Measurements from ENCODE around the gene CFAP97. TPM values are rescaled to one million over a fixed set of nuclear protein-coding genes. Genes with fewer than 3 reads are reported as not detected.
"Not testable (repeated sequence)": the region's sequence is repeated elsewhere in the genome, so short reads cannot be mapped to it uniquely, and the experiment has no call there.

CFAP97 gene
- total and polyA plus RNA-seq, 11 donors = 2.0 to 22.7 (median 12.4) TPM

DNA sequence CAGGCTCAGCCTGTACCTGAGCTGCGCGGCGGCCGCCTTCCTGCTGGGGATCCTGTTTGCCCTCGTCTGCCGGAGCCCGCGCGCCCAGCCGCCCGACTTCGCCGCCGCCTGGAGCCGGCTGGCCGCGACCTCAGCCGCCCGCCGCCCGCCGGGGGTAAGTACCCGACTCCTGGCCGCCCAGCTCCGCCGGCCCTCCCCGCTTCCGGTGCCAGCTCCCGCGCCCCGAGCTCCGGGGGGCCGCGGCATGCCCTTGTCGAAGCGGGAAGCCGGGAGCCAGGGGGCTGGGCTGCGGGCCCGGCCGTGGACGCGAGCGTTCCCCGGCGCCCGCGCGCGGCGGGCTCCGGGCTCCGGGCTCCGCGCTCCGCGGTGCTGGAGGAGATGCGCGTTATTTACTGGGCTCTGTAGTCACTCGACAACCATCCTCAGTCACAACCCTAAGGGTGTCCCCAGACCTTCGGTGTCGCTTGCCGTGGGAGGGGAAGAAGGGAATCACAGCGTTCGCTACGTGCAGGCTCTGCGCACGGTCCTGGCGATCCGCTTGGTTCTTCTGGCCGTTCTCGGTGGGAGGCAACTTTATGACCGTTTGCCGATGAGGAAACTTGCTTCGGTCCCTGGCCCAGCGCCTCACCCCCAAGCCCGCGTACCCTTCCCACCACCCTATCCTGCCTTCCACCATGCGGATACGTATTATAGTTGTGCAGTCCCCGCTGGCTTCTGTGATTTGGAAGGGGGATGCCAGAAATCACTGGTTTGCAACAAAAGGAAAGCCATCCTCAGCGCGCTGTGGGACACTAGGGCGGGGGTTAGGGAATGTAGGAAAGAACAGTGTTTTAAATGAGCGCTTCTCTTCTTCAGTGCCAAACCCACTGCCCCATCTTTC lies 6.5 kb upstream of the CFAP97 start:
- TF ChIP-seq, protein P1, sequence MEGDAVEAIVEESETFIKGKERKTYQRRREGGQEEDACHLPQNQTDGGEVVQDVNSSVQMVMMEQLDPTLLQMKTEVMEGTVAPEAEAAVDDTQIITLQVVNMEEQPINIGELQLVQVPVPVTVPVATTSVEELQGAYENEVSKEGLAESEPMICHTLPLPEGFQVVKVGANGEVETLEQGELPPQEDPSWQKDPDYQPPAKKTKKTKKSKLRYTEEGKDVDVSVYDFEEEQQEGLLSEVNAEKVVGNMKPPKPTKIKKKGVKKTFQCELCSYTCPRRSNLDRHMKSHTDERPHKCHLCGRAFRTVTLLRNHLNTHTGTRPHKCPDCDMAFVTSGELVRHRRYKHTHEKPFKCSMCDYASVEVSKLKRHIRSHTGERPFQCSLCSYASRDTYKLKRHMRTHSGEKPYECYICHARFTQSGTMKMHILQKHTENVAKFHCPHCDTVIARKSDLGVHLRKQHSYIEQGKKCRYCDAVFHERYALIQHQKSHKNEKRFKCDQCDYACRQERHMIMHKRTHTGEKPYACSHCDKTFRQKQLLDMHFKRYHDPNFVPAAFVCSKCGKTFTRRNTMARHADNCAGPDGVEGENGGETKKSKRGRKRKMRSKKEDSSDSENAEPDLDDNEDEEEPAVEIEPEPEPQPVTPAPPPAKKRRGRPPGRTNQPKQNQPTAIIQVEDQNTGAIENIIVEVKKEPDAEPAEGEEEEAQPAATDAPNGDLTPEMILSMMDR (IDR thresholded peaks at IDR 0.05) = peak in 1 of 12 donors; percentile 7
- TF ChIP-seq POLR2A (IDR thresholded peaks at IDR 0.05) = peak in 1 of 2 donors; percentile 32

DNA sequence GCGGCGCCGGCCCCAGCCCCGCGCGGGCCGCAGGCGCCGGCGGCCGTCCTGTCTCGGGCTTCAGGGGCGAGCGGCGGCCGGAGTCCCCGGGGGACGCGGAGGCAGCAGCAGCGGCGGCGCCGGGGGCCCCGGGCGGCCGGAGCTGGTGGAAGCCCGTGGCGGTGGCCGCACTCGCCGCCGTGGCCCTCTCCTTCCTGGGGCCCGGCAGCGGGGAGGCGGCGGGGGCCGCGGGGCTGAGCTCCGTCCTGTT lies 6.0 kb upstream of the CFAP97 start:
- WGBS, 4 donors = 0 to 2% (median 0%) methylated on average over 11 to 39 of the region's 39 CpGs; no CpG with 5 or more reads in 1 of the 4 donors
- intact Hi-C loops (cut with DNase I) = loop anchor here (2.0 to 10.0 kb wide), 10 partner anchors 38 to 825 kb away; partner anchors contain the start of genes LRP2BP (in 8 of the 10) and ANKRD37 (in 7 of the 10)

More for the DNA sequence above, 6.5 kb upstream of the CFAP97 start:
- H3K36me3 ChIP-seq = no peaks in the 10 kb centered on the region
- no peaks in the 10 kb centered on the region for H3K9me3 ChIP-seq
- H3K4me3 ChIP-seq = peak overlapping the region; percentile 58 to 83 (median 70)
- peak; percentile 52 to 69 (median 57) for DNase-seq
- intact Hi-C loops (cut with DNase I) = loop anchor here in 8 of 10 donors (2.0 to 10.0 kb wide), 9 partner anchors 37 to 384 kb away; partner anchors contain the start of genes LRP2BP (in 5 of the 8) and ANKRD37 (in 4 of the 8)
- ATAC-seq = peak; percentile 12 to 53 (median 50)
- peaks cover 0 to 31% (median 16%) of the 10 kb centered on the region in 12 donors for H3K4me1 ChIP-seq
- 1% methylated on average over 32 to 84 of the region's 84 CpGs for WGBS, 4 donors
- H3K27me3 ChIP-seq = peaks cover 0 to 7% (median 0%) of the 10 kb centered on the region in 9 donors
- H3K27ac ChIP-seq = peak overlapping the region; percentile 76 to 92 (median 86)

DNA sequence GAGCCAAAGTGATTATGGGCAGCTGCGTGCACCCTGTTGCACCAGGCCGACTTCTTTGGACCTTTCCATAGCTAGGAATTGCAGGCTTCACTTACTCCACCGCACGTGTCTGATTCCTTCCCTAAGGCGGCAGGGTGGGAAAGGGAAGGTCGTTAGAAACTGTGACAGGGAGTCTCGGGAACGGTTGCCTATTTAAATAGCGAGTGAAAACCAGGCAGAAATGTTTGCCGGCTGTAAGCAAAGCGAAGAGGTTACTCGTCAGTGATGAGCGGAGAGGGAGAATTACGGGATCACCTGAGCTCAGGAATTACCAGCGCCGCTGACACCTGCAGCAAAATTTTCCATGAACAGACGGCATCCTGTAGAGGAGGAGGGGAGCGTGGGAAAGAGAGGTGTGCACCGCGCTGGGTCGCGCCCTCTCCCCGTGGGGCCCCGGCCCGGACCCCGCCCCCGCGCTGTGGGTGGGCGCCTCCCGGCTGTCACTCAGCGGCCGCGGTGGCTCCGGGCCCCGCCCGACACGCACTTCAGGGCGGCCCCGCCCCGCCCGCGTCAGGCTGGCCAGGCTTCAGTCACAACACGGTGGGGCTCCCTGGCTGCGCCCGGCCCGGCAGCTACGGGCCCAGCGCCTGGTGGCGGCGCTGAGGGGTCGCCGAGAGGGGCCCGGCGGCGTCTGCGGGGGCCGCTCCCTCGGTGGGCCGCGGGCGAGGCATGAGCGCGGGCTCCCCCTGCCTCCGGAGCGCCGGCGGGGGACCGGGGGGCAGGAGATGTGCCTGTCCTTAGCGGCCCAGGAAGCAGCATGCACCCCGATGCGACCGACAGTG lies 5.4 kb upstream of the CFAP97 start, which contains the start of gene SNX25:
SNX25 (plus strand) TSS at position 568 of the 821 bp plus-strand sequence; CDS start at position 797, 229 bp downstream.
- intact Hi-C loops (cut with DNase I) = loop anchor here in 5 of 10 donors (5.0 to 10.0 kb wide), 4 partner anchors 186 to 826 kb away; partner anchors contain the start of genes ANKRD37 (in 3 of the 5) and LRP2BP (in 3 of the 5)
- WGBS, 4 donors = 0 to 1% (median 1%) methylated on average over 31 to 72 of the region's 72 CpGs
- DNase-seq = peak; percentile 89 to 93 (median 91)
- peak within 1 kb of the TSS; percentile 58 to 83 (median 70) for H3K4me3 ChIP-seq
- TF ChIP-seq POLR2A (IDR thresholded peaks at IDR 0.05) = peak; percentile 76 to 93
- TF ChIP-seq, protein P1 (IDR thresholded peaks at IDR 0.05) = peak in 6 of 12 donors; percentile 18 to 44 (median 30)
- ATAC-seq = peak; percentile 88 to 97 (median 96)
- peaks cover 0 to 7% (median 0%) of the 10 kb centered on the region in 9 donors for H3K27me3 ChIP-seq
- H3K36me3 ChIP-seq = no peaks in the 10 kb centered on the region
- H3K4me1 ChIP-seq = peaks cover 4 to 42% (median 26%) of the 10 kb centered on the region in 12 donors
- H3K9me3 ChIP-seq = no peaks in the 10 kb centered on the region
- peak within 1 kb of the TSS; percentile 76 to 92 (median 86) for H3K27ac ChIP-seq

More for the DNA sequence above, 6.0 kb upstream of the CFAP97 start:
- H3K9me3 ChIP-seq, H3K27me3 ChIP-seq, H3K36me3 ChIP-seq, DNase-seq: not testable (repeated sequence)
- Histone ChIP-seq H3K27ac (peak overlapping the region; percentile 76 to 92 (median 86)), H3K4me3 (peak overlapping the region; percentile 58 to 83 (median 70)), H3K4me1 (peaks cover 0 to 36% (median 21%) of the 10 kb centered on the region in 12 donors)
- TF ChIP-seq, protein P1 (IDR thresholded peaks at IDR 0.05) = peak in 2 of 12 donors; percentile 3 to 5
- peak in 2 of 4 donors; percentile 24 to 27 for ATAC-seq
